ENCODE data around the gene MGLL. TPM values are rescaled to one million over a fixed set of nuclear protein-coding genes. Genes with fewer than 3 reads are reported as not detected.

MGLL gene
- total RNA-seq, 1 experiment from 2014 or later, result 6.8 TPM

DNA sequence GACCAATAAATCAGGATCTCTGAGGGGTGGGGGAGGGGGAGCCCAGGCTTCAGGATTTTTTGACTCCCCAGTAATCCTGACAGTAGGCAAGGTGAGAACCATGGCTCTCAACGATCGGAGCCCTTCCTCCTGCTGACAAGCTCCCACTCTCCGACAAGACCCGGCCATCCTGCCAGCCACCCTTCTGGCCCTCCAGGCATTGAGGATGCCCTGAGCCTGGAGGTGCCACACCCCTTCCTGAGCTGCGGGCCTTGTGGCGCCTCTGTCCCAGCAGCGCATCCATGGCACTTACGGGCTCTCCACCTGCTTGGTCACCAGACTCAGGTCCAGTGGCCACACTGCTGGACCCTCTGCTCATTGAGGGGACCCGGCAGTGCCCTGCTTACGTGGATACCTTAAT, 46.0 kb downstream of the MGLL start:
- BruUV-seq (replicated peaks), result no TSS peak
- intact Hi-C loops (cut with micrococcal nuclease), result no loop called here
- no peaks in the 10 kb centered on the region for H3K79me2 ChIP-seq (ENCODE audit: insufficient read depth, low read length)
- H3K9me3 ChIP-seq (ENCODE audit: control insufficient read depth in 1 of 2, insufficient read depth in 1 of 2, low read depth in 1 of 2, low read length in 2 of 2), result no peaks in the 10 kb centered on the region
- no peaks in the 10 kb centered on the region for H3K9me2 ChIP-seq (ENCODE audit: insufficient read depth)
- ChIA-PET RAD21 (ENCODE audit: low non-redundant PET in 1 of 2, low total read pairs in 2 of 2, uncharacterized antibody in 2 of 2, unreplicated experiment in 2 of 2) (no interaction called here), POLR2A (interaction anchor here (0.7 kb wide), 1 partner anchor 47 kb away, joined by 3 read pairs; no protein-coding TSS in a partner anchor), CTCF (no interaction called here)
- DNase-seq (ENCODE audit: low read depth, low spot score) (no peak), ATAC-seq (no peak)
- H3K4me2 ChIP-seq (ENCODE audit: low read length), result no peak overlapping the region
- no peak overlapping the region for H2AFZ ChIP-seq (ENCODE audit: low read depth, low read length, poor library complexity, severe bottlenecking)
- H3K9ac ChIP-seq (ENCODE audit: low read length), result no peak overlapping the region
- peaks cover 0 to 25% of the 10 kb centered on the region in 2 experiments; a peak in 3 of 4 replicates for H3K4me1 ChIP-seq (ENCODE audit: control insufficient read depth in 1 of 2, insufficient read depth in 2 of 2, low read length in 2 of 2)
- no peaks in the 10 kb centered on the region for H3K36me3 ChIP-seq (ENCODE audit: control insufficient read depth in 1 of 2, insufficient read depth in 2 of 2, low read length in 2 of 2)
- no peaks in the 10 kb centered on the region for H4K20me1 ChIP-seq (ENCODE audit: insufficient read depth)
- no peak overlapping the region for H3K4me3 ChIP-seq (replicated peaks in 1 of 2; ENCODE audit: low read depth in 1 of 2, low read length in 2 of 2)
- TF ChIP-seq EZH2phosphoT487 (IDR thresholded peaks at IDR 0.05; ENCODE audit: borderline replicate concordance), result no peak
- no peak for TF ChIP-seq ZFX (IDR thresholded peaks at IDR 0.05)
- no peak for TF ChIP-seq EZH2 (IDR thresholded peaks at IDR 0.05)
- TF ChIP-seq, protein P1, sequence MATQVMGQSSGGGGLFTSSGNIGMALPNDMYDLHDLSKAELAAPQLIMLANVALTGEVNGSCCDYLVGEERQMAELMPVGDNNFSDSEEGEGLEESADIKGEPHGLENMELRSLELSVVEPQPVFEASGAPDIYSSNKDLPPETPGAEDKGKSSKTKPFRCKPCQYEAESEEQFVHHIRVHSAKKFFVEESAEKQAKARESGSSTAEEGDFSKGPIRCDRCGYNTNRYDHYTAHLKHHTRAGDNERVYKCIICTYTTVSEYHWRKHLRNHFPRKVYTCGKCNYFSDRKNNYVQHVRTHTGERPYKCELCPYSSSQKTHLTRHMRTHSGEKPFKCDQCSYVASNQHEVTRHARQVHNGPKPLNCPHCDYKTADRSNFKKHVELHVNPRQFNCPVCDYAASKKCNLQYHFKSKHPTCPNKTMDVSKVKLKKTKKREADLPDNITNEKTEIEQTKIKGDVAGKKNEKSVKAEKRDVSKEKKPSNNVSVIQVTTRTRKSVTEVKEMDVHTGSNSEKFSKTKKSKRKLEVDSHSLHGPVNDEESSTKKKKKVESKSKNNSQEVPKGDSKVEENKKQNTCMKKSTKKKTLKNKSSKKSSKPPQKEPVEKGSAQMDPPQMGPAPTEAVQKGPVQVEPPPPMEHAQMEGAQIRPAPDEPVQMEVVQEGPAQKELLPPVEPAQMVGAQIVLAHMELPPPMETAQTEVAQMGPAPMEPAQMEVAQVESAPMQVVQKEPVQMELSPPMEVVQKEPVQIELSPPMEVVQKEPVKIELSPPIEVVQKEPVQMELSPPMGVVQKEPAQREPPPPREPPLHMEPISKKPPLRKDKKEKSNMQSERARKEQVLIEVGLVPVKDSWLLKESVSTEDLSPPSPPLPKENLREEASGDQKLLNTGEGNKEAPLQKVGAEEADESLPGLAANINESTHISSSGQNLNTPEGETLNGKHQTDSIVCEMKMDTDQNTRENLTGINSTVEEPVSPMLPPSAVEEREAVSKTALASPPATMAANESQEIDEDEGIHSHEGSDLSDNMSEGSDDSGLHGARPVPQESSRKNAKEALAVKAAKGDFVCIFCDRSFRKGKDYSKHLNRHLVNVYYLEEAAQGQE (IDR thresholded peaks at IDR 0.05; ENCODE audit: low read depth), result no peak
- no peak for TF ChIP-seq CTCF (IDR thresholded peaks at IDR 0.05 in 2 of 3, conservative IDR thresholded peaks at IDR 0.05 in 1 of 3; ENCODE audit: borderline replicate concordance in 1 of 3, insufficient read depth in 1 of 3, low read depth in 2 of 3, low read length in 2 of 3)
- no peak for TF ChIP-seq YY1 (IDR thresholded peaks at IDR 0.05; ENCODE audit: extremely low read depth, insufficient replicate concordance, low read depth, low read length)
- TF ChIP-seq POLR2A (IDR thresholded peaks at IDR 0.05; ENCODE audit: borderline replicate concordance, extremely low read depth, insufficient read depth, insufficient read length), result no peak
- TF ChIP-seq EGR1 (IDR thresholded peaks at IDR 0.05; ENCODE audit: low read depth), result no peak
- TF ChIP-seq ELF1 (IDR thresholded peaks at IDR 0.05; ENCODE audit: borderline replicate concordance, low read depth), result no peak
- no peak for TF ChIP-seq TCF7L2 (IDR thresholded peaks at IDR 0.05; ENCODE audit: borderline replicate concordance, extremely low read depth, insufficient read depth, insufficient read length)
- TF ChIP-seq ZBTB33 (IDR thresholded peaks at IDR 0.05; ENCODE audit: extremely low read depth, insufficient replicate concordance, low read length), result no peak
- no peak for TF ChIP-seq FOSL1 (IDR thresholded peaks at IDR 0.05; ENCODE audit: low read depth)
- TF ChIP-seq, protein P2, sequence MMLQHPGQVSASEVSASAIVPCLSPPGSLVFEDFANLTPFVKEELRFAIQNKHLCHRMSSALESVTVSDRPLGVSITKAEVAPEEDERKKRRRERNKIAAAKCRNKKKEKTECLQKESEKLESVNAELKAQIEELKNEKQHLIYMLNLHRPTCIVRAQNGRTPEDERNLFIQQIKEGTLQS (IDR thresholded peaks at IDR 0.05), result no peak
- no peak for TF ChIP-seq POLR2AphosphoS5 (IDR thresholded peaks at IDR 0.05; ENCODE audit: low read depth, low read length)
- H3K27ac ChIP-seq (ENCODE audit: low read depth, low read length), result no peak overlapping the region
- no peaks in the 10 kb centered on the region for H3K27me3 ChIP-seq (ENCODE audit: insufficient read depth, low read length)
